Neural cell (in vitro differentiated cells): ENCODE data around the gene NDUFAF2. TPM values are rescaled to one million over a fixed set of nuclear protein-coding genes. Genes with fewer than 3 reads are reported as not detected.

Experiments
- H2AFZ ChIP-seq: fragments of 200-600, 300-800 bp; sonication (generic), shearing (Covaris generic); 2 replicates; pipeline ENCODE4 v1.6.0; 2014; ENCODE audit warnings: low read depth, mild to moderate bottlenecking, antibody characterized with exemption, low read length, moderate library complexity
- H3F3A ChIP-seq: fragments of 200-600 bp; shearing (Covaris generic); 2 replicates; pipeline ENCODE4 v1.6.1; 2016; ENCODE audit warnings: mild to moderate bottlenecking, moderate library complexity, mixed read lengths, antibody characterized with exemption, low read length; ENCODE audit not compliant: insufficient read depth, poor library complexity, severe bottlenecking
- H3K27ac ChIP-seq: fragments of 200-600, 300-800 bp; sonication (generic), shearing (Covaris generic); 2 replicates; pipeline ENCODE4 v1.5.1; 2014; ENCODE audit warnings: mild to moderate bottlenecking, low read length, moderate library complexity
- H3K27me3 ChIP-seq: fragments of 300-800, 200-600 bp; sonication (generic), shearing (Covaris generic); 2 replicates; pipeline ENCODE4 v1.6.0; 2014; ENCODE audit warnings: mild to moderate bottlenecking, low read depth, low read length, moderate library complexity; ENCODE audit not compliant: insufficient read depth
- H3K36me3 ChIP-seq: fragments of 300-800, 200-600 bp; sonication (generic), shearing (Covaris generic); 2 replicates; pipeline ENCODE4 v1.5.1; 2014; ENCODE audit warnings: mild to moderate bottlenecking, antibody characterized with exemption, low read length, moderate library complexity; ENCODE audit not compliant: insufficient read depth
- H3K4me2 ChIP-seq: fragments of 300-800, 200-600 bp; sonication (generic), shearing (Covaris generic); 2 replicates; pipeline ENCODE4 v1.6.0; 2014; ENCODE audit warnings: mild to moderate bottlenecking, low read length
- H3K4me3 ChIP-seq: fragments of 300-800, 200-600 bp; sonication (generic), shearing (Covaris generic); 2 replicates; pipeline ENCODE4 v1.5.1; 2014; ENCODE audit warnings: mild to moderate bottlenecking, low read length, moderate library complexity
- H3K79me2 ChIP-seq: fragments of 200-600 bp; shearing (Covaris generic); replicated peaks from 2 replicates; pipeline ENCODE4 v1.6.0; 2014; ENCODE audit warnings: mild to moderate bottlenecking, low read length, moderate library complexity; ENCODE audit not compliant: insufficient read depth
- H3K9ac ChIP-seq: fragments of 300-800, 200-600 bp; sonication (generic), shearing (Covaris generic); 2 replicates; pipeline ENCODE4 v1.6.1; 2016; ENCODE audit warnings: mild to moderate bottlenecking, low read length, mixed read lengths
- H3K9me2 ChIP-seq: fragments of 200-600 bp; shearing (Covaris generic); 2 replicates; pipeline ENCODE4 v1.6.1; 2016; ENCODE audit warnings: mild to moderate bottlenecking, low read length, mixed read lengths; ENCODE audit not compliant: insufficient read depth
- H3K9me3 ChIP-seq: fragments of 200-600, 300-800 bp; sonication (generic), shearing (Covaris generic); 2 replicates; pipeline ENCODE4 v1.6.1; 2016; ENCODE audit warnings: mild to moderate bottlenecking, mixed run types, low read length, moderate library complexity, mixed read lengths
- H4K20me1 ChIP-seq: fragments of 200-600 bp; shearing (Covaris generic); 2 replicates; pipeline ENCODE4 v1.6.1; 2016; ENCODE audit warnings: mild to moderate bottlenecking, mixed run types; ENCODE audit not compliant: insufficient read depth
- EP300 ChIP-seq: fragments of 450-650 bp; conservative IDR thresholded peaks from 2 replicates; pipeline ENCODE4 v1.6.1; 2014; ENCODE audit warnings: antibody characterized with exemption, mild to moderate bottlenecking, moderate library complexity; ENCODE audit not compliant: poor library complexity, severe bottlenecking
- EZH2 ChIP-seq: fragments of 200-600, 300-800 bp; shearing (Covaris generic), sonication (generic); IDR thresholded peaks from 2 replicates; pipeline ENCODE4 v1.6.1; 2014; ENCODE audit warnings: antibody characterized with exemption, low read length, borderline replicate concordance, mild to moderate bottlenecking; ENCODE audit not compliant: insufficient read depth, poor library complexity, severe bottlenecking
- MXI1 ChIP-seq: fragments of 450-650 bp; conservative IDR thresholded peaks from 2 replicates; pipeline ENCODE4 v1.6.1; 2014; ENCODE audit warnings: antibody characterized with exemption, mild to moderate bottlenecking; ENCODE audit not compliant: poor library complexity, severe bottlenecking
- POLR2AphosphoS5 ChIP-seq: IDR thresholded peaks from 2 replicates; pipeline ENCODE4 v1.6.1; 2012
- RAD21 ChIP-seq: fragments of 450-650 bp; conservative IDR thresholded peaks from 2 replicates; pipeline ENCODE4 v1.6.1; 2014; ENCODE audit warnings: antibody characterized with exemption, mild to moderate bottlenecking, moderate library complexity
- SMC3 ChIP-seq: fragments of 450-650 bp; conservative IDR thresholded peaks from 2 replicates; pipeline ENCODE4 v1.6.1; 2014; ENCODE audit warnings: antibody characterized with exemption, mild to moderate bottlenecking, moderate library complexity; ENCODE audit not compliant: poor library complexity
- TAF1 ChIP-seq: IDR thresholded peaks from 2 replicates; pipeline ENCODE4 v1.6.1; 2012; ENCODE audit warnings: low read depth
- polyA plus RNA-seq: library from polyadenylated mRNA; depleted of rRNA; stranded (reverse); fragments of >200 nt; gene quantifications from 2 replicates; pipeline ENCODE4 v1.2.3, GENCODE V29; 2014
- TF ChIP-seq, protein P1 (sequence below): fragments of 450-650 bp; IDR thresholded peaks from 2 replicates; pipeline ENCODE4 v1.5.1; 2014; ENCODE audit warnings: antibody characterized with exemption, mild to moderate bottlenecking, moderate library complexity; ENCODE audit not compliant: poor library complexity, severe bottlenecking
- TF ChIP-seq, protein P2 (sequence below): IDR thresholded peaks from 2 replicates; pipeline ENCODE4 v1.6.1; 2012; ENCODE audit warnings: borderline replicate concordance

NDUFAF2 gene
- polyA plus RNA-seq, 1 donor from 2014 or later = 53.6 TPM

DNA sequence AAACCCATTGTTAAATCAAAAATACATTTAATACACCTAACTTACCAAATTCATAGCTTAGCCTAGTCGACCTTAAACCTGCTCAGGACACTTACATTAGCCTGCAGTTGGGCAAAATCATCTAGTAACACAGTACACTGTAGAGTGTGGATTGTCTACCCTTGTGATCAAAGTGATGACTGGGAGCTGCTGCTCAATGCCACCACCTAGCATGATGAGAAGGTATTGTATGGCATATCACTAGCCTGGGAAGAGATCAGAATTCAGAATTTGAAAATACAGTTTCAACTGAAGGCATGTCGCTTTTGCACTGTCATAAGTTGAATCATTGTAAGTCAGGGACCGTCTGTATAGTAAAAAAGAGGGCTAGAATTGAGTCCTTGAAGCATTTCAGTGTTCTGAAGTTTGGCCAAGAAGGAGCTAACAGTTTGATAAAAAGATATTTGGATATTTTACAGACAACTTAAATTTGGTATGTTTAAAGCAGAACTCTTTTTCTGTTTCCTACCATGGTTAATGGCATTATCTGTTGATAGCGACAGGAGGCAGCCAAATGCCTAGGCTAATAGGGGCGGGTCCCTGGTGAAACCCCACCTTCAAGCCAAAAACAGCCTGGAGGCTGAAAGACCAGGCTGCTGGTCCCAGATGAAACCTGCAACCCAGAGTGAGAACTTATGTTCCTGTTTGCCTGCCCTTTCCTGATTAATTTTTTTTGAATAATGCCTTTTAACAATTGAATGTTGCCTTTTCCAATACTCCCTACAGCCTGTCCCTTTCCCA, 194.3 kb downstream of the NDUFAF2 start:
- Histone ChIP-seq H3K4me2 (no peak overlapping the region), H3K9me3 (no peaks in the 10 kb centered on the region), H3K79me2 (no peaks in the 10 kb centered on the region), H3F3A (no peaks in the 10 kb centered on the region), H4K20me1 (no peaks in the 10 kb centered on the region), H3K27me3 (no peaks in the 10 kb centered on the region), H3K36me3 (no peaks in the 10 kb centered on the region), H3K4me3 (no peak overlapping the region), H3K9ac (no peak overlapping the region), H2AFZ (no peak overlapping the region), H3K9me2 (no peaks in the 10 kb centered on the region), H3K27ac (no peak overlapping the region)
- no peak for TF ChIP-seq EP300
- TF ChIP-seq, protein P1, sequence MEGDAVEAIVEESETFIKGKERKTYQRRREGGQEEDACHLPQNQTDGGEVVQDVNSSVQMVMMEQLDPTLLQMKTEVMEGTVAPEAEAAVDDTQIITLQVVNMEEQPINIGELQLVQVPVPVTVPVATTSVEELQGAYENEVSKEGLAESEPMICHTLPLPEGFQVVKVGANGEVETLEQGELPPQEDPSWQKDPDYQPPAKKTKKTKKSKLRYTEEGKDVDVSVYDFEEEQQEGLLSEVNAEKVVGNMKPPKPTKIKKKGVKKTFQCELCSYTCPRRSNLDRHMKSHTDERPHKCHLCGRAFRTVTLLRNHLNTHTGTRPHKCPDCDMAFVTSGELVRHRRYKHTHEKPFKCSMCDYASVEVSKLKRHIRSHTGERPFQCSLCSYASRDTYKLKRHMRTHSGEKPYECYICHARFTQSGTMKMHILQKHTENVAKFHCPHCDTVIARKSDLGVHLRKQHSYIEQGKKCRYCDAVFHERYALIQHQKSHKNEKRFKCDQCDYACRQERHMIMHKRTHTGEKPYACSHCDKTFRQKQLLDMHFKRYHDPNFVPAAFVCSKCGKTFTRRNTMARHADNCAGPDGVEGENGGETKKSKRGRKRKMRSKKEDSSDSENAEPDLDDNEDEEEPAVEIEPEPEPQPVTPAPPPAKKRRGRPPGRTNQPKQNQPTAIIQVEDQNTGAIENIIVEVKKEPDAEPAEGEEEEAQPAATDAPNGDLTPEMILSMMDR = no peak
- TF ChIP-seq, protein P2, sequence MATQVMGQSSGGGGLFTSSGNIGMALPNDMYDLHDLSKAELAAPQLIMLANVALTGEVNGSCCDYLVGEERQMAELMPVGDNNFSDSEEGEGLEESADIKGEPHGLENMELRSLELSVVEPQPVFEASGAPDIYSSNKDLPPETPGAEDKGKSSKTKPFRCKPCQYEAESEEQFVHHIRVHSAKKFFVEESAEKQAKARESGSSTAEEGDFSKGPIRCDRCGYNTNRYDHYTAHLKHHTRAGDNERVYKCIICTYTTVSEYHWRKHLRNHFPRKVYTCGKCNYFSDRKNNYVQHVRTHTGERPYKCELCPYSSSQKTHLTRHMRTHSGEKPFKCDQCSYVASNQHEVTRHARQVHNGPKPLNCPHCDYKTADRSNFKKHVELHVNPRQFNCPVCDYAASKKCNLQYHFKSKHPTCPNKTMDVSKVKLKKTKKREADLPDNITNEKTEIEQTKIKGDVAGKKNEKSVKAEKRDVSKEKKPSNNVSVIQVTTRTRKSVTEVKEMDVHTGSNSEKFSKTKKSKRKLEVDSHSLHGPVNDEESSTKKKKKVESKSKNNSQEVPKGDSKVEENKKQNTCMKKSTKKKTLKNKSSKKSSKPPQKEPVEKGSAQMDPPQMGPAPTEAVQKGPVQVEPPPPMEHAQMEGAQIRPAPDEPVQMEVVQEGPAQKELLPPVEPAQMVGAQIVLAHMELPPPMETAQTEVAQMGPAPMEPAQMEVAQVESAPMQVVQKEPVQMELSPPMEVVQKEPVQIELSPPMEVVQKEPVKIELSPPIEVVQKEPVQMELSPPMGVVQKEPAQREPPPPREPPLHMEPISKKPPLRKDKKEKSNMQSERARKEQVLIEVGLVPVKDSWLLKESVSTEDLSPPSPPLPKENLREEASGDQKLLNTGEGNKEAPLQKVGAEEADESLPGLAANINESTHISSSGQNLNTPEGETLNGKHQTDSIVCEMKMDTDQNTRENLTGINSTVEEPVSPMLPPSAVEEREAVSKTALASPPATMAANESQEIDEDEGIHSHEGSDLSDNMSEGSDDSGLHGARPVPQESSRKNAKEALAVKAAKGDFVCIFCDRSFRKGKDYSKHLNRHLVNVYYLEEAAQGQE = no peak
- no peak for TF ChIP-seq EZH2
- TF ChIP-seq RAD21 = no peak
- no peak for TF ChIP-seq TAF1
- no peak for TF ChIP-seq POLR2AphosphoS5
- no peak for TF ChIP-seq SMC3
- no peak for TF ChIP-seq MXI1

DNA sequence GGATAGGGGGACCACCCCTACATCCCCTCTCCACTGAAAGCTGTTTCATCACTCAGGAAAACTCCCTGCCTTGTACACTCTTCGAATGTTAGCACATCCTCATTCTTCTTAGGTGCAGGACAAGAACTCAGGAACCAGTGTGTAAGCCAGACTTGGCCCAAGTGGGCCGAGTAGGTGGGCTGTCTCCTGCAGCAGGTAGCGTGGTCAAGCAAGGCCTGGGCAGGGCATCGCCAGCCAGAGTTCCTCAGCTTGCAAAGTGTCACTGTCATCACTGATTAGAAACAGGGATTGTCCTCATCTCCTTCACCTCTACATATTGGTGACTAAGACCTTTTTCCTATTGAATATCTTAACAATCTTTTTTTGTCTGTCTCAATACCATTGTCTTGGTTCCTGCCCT, 194.9 kb downstream of the NDUFAF2 start:
- H2AFZ ChIP-seq = no peak overlapping the region
- no peak overlapping the region for H3K27ac ChIP-seq
- H3F3A ChIP-seq = no peaks in the 10 kb centered on the region
- TF ChIP-seq, protein P2 = no peak
- TF ChIP-seq EZH2 (no peak), TAF1 (no peak), EP300 (no peak)
- no peaks in the 10 kb centered on the region for H3K79me2 ChIP-seq
- no peaks in the 10 kb centered on the region for H3K9me2 ChIP-seq
- no peak overlapping the region for H3K9ac ChIP-seq
- H3K4me2 ChIP-seq = no peak overlapping the region
- no peaks in the 10 kb centered on the region for H3K27me3 ChIP-seq
- no peaks in the 10 kb centered on the region for H4K20me1 ChIP-seq
- no peaks in the 10 kb centered on the region for H3K9me3 ChIP-seq
- H3K36me3 ChIP-seq = no peaks in the 10 kb centered on the region
- H3K4me3 ChIP-seq = no peak overlapping the region
